ENCODE data around the gene UNC5CL.

Gene UNC5CL, protein sequence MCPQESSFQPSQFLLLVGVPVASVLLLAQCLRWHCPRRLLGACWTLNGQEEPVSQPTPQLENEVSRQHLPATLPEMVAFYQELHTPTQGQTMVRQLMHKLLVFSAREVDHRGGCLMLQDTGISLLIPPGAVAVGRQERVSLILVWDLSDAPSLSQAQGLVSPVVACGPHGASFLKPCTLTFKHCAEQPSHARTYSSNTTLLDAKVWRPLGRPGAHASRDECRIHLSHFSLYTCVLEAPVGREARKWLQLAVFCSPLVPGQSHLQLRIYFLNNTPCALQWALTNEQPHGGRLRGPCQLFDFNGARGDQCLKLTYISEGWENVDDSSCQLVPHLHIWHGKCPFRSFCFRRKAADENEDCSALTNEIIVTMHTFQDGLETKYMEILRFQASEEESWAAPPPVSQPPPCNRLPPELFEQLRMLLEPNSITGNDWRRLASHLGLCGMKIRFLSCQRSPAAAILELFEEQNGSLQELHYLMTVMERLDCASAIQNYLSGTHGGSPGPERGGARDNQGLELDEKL

DNA sequence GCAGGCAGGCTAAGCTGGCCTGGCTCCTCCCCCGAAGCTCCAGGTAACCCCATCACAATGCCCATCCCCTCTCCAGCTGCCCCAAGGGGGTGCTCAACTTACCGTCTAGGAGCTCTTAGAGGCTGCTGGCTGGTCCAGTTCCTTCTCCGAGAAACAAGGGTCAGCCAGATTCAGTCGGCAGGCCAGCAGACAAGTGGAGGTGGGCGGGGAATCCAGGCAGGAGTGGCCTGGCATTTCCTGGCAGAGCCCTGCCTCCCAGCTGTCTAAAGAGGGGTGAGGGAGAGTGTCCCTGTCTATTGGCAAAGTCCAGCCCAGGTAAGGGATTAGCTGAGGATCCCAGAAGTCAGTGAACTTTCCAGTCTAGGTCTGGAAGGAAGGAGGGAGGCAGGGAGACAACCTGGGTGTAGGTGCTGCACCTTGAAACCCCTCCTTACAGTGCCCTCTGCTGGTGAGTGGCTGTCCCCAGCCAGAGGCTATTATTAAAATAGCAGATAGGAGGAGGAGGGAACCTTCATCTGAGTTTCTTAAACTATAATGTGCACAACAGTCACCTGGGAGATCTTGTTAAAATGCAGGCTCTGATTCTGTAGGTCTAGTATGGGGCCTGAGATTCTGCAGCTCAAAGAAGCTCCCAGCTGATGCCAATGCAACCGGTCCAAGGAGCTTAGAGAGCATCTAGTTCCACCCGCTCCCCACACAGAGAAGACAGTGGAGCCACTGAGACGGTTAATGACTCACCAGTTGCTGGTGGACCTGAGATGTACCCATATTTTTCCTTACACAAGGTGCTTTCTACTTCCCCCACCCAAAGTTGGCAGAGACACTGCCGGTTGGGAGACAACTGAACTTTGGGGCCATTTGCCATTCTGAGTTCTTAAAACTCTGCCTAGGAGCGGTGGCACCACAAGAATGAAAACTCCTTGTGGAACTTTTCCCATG is at the start of gene UNC5CL:
Gene UNC5CL, minus strand, starts transcription at position 162 of the 939 bp plus-strand sequence. CDS start 4,147 bp downstream, outside the sequence.
- DNase-seq (ENCODE audit: low read depth) = peak; percentile 15

DNA sequence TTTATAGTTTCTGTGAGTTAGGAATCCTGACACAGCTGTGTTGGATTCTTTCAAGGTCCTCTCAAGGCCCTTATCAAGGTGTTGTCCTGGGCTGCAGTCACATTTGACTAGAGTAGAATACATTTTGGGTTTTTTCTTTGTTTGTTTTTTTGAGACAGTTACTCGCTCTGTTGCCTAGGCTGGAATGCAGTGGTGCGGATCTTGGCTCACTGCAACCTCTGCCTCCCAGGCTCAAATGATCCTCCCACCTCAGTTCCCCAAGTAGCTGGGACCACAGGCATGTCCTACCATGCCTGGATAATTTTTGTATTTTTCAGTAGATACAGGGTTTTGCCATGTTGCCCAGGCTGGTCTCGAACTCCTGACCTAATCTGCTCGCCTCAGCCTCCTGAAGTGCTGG is 49.4 kb upstream of the UNC5CL start:
- DNase-seq (ENCODE audit: low read depth) = no peak
- TF ChIP-seq, protein P1, sequence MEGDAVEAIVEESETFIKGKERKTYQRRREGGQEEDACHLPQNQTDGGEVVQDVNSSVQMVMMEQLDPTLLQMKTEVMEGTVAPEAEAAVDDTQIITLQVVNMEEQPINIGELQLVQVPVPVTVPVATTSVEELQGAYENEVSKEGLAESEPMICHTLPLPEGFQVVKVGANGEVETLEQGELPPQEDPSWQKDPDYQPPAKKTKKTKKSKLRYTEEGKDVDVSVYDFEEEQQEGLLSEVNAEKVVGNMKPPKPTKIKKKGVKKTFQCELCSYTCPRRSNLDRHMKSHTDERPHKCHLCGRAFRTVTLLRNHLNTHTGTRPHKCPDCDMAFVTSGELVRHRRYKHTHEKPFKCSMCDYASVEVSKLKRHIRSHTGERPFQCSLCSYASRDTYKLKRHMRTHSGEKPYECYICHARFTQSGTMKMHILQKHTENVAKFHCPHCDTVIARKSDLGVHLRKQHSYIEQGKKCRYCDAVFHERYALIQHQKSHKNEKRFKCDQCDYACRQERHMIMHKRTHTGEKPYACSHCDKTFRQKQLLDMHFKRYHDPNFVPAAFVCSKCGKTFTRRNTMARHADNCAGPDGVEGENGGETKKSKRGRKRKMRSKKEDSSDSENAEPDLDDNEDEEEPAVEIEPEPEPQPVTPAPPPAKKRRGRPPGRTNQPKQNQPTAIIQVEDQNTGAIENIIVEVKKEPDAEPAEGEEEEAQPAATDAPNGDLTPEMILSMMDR (conservative IDR thresholded peaks at IDR 0.05; ENCODE audit: control insufficient read depth, insufficient read depth, low read depth, low read length) = no peak
- no peak overlapping the region for H3K4me3 ChIP-seq (ENCODE audit: control insufficient read depth, low read depth, low read length)

More for the DNA sequence above, at the start of gene UNC5CL:
- TF ChIP-seq, protein P1 (conservative IDR thresholded peaks at IDR 0.05; ENCODE audit: control insufficient read depth, insufficient read depth, low read depth, low read length) = peak; percentile 76
- H3K4me3 ChIP-seq (ENCODE audit: control insufficient read depth, low read depth, low read length) = no peak within 1 kb of the TSS

DNA sequence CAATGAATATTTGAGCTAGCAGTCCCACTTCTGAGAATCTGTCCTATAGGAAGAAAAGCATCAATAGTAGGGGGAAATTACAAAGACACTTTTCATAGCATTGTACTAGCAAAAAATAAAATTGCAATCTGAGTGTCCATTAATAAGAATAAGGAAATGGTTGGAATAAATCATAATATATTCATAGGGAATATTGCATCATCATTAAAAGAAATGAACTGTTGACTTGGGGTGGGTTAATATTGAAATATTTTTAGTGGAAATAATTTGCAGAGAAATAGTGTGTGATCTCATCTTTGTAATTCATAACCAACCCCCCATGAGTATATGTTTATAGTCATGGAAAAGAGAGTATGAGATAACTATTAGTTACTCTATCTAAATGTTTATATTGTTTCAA is 46.2 kb upstream of the UNC5CL start:
- no peak for DNase-seq (ENCODE audit: low read depth)
- H3K4me3 ChIP-seq (ENCODE audit: control insufficient read depth, low read depth, low read length) = no peak overlapping the region
- TF ChIP-seq, protein P1 (conservative IDR thresholded peaks at IDR 0.05; ENCODE audit: control insufficient read depth, insufficient read depth, low read depth, low read length) = no peak

DNA sequence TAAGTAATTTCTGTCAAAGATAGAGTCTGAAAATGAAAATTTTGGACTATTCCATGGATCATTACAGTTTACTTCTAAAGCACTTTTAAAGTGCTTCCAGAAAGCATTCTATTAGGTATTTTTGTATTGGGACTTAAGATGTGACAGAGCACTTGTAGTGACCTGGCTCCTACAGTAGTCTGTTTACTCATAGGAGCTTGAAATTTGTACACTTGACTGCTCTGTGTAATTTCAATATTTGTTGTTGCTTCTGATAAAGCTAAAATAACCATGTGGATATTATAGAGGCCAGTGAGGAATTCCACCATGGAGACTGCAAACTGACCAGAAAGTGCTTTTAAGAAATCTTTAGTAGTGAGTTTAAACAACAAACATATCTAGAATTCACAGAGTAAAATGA is 44.1 kb upstream of the UNC5CL start:
- no peak overlapping the region for H3K4me3 ChIP-seq (ENCODE audit: control insufficient read depth, low read depth, low read length)
- no peak for DNase-seq (ENCODE audit: low read depth)
- TF ChIP-seq, protein P1 (conservative IDR thresholded peaks at IDR 0.05; ENCODE audit: control insufficient read depth, insufficient read depth, low read depth, low read length) = no peak

DNA sequence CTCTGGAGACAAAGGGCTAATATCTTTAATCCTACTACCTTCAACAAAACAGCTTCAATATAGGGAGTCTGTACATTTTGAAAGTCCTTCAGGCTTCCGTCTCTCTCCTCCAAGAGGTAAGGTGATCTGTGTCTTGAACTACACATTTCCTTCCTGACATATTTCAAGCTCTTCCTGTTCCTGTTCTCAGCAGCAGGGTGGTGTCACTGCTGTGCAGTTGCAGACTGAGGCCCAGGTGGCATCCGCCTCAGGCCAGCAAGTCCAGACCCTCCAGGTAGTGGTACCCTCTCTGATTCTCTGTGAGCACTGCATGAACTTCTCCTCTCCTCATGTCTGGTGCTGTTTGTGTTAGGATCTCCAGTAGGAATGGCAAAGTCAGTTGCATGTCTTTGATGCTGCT is 41.6 kb upstream of the UNC5CL start:
- DNase-seq (ENCODE audit: low read depth) = no peak
- no peak overlapping the region for H3K4me3 ChIP-seq (ENCODE audit: control insufficient read depth, low read depth, low read length)
- TF ChIP-seq, protein P1 (conservative IDR thresholded peaks at IDR 0.05; ENCODE audit: control insufficient read depth, insufficient read depth, low read depth, low read length) = no peak

DNA sequence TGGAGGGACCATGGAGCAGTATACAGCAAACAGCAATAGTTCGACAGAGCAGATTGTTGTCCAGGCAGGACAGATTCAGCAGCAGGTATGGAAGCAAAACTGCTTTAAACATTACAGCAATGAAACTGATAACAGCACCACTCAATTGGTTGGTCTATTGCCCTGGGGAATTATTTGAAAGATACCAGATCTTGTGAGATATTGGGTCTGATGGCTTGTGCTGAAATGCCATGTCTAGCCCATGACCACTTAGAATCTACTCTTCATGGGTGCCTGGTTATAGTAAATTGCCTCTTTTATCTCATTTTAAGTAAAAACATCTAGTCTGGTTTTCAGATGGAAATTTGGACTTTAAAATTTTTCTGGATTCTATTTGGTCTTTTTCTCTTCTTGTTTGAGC is 40.1 kb upstream of the UNC5CL start:
- no peak for DNase-seq (ENCODE audit: low read depth)
- TF ChIP-seq, protein P1 (conservative IDR thresholded peaks at IDR 0.05; ENCODE audit: control insufficient read depth, insufficient read depth, low read depth, low read length) = no peak
- H3K4me3 ChIP-seq (ENCODE audit: control insufficient read depth, low read depth, low read length) = no peak overlapping the region
